Breast epithelium (tissue), 3 donors: Measurements from ENCODE around the gene PRPF39.

Experiments used
- CTCF ChIP-seq, 3 donors: fragments of 450-650 bp; IDR thresholded peaks; one replicate each; pipeline ENCODE4 v1.5.1; 2016 to 2017; ENCODE audit warnings: antibody characterized with exemption in 3 of 3, mild to moderate bottlenecking in 3 of 3, moderate library complexity in 3 of 3
- POLR2A ChIP-seq: fragments of 450-650 bp; IDR thresholded peaks from one replicate; pipeline ENCODE4 v1.6.1; 2016; ENCODE audit warnings: antibody characterized with exemption, mild to moderate bottlenecking, moderate library complexity
- POLR2AphosphoS5 ChIP-seq, 3 donors: sonication (generic); formaldehyde crosslinking; IDR thresholded peaks; one replicate each; pipeline ENCODE4 v1.6.1; 2017; ENCODE audit warnings: antibody characterized with exemption in 3 of 3

GRCh38 chr14:45065540-45065939 lies 18.4 kb upstream of the PRPF39 start:
- TF ChIP-seq CTCF (IDR thresholded peaks at IDR 0.05) (no peak), POLR2AphosphoS5 (IDR thresholded peaks at IDR 0.05) (no peak), POLR2A (no peak)
